ENCODE results near the gene KIF7.
A peak's percentile ranks its signal among the peaks of the same experiment; 100 is the strongest.

KIF7 gene

DNA sequence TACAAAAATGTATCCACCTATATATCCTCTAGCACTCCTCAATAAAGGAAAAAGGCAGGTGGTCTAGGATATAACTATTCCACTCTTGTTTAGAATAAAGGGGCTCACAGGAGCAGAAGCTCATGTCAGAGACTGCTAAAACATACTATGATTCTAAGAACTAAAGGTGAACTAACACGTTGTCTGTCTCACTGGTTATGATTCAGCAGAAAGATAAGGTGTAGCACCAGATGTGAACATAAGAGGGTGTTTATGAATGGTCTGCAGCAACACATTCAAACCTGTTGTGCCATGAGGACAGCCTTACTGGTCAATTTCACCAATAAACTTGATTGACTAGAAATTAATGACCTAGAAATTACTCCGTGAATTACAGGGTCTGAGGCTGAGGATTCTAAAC, 30.7 kb upstream of the KIF7 start:
- Histone ChIP-seq H3K36me3 (ENCODE audit: control insufficient read depth in 1 of 2, insufficient read depth in 2 of 2, low read length in 2 of 2) (peaks cover 15% of the 10 kb centered on the region in 2 donors), H3K27me3 (ENCODE audit: control insufficient read depth in 1 of 2, insufficient read depth in 2 of 2, low read length in 2 of 2) (no peaks in the 10 kb centered on the region), H3K9me3 (ENCODE audit: control insufficient read depth in 1 of 2, low read length in 2 of 2) (no peaks in the 10 kb centered on the region), H3K4me1 (ENCODE audit: control insufficient read depth in 1 of 2, insufficient read depth in 2 of 2, low read length in 2 of 2) (peaks cover 7 to 11% of the 10 kb centered on the region in 2 donors), H3K4me3 (ENCODE audit: low read depth in 1 of 2, low read length in 2 of 2) (no peak overlapping the region), H3K27ac (ENCODE audit: low read depth, low read length) (no peak overlapping the region), H3K9ac (ENCODE audit: low read depth in 1 of 2, low read length in 2 of 2) (no peak overlapping the region)

DNA sequence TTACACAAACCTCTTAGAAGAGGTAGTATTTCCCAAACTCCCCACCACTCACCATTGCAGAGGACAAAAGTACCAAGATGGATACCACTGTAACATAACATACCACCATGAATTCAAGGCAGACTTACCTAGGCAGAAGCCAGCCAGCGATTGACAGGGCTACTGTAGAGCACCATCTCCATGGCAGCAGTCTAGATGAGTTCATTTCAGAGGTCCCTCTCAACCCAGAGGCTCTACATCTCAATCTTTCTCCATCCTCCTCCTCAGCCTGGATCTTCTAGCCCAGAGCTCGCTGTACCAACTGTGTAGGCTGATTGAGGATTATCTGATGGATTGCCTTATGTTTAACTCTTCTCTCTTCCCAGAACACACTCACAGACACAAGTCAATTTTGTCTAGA, 25.9 kb upstream of the KIF7 start:
- Histone ChIP-seq H3K4me1 (ENCODE audit: control insufficient read depth in 1 of 2, insufficient read depth in 2 of 2, low read length in 2 of 2) (peaks cover 9 to 20% of the 10 kb centered on the region in 2 donors), H3K27me3 (ENCODE audit: control insufficient read depth in 1 of 2, insufficient read depth in 2 of 2, low read length in 2 of 2) (no peaks in the 10 kb centered on the region), H3K9me3 (ENCODE audit: control insufficient read depth in 1 of 2, low read length in 2 of 2) (no peaks in the 10 kb centered on the region), H3K36me3 (ENCODE audit: control insufficient read depth in 1 of 2, insufficient read depth in 2 of 2, low read length in 2 of 2) (peaks cover 12 to 15% of the 10 kb centered on the region in 2 donors), H3K9ac (ENCODE audit: low read depth in 1 of 2, low read length in 2 of 2) (no peak overlapping the region), H3K27ac (ENCODE audit: low read depth, low read length) (no peak overlapping the region), H3K4me3 (ENCODE audit: low read depth in 1 of 2, low read length in 2 of 2) (peak overlapping the region in 1 of 2 donors; percentile 20)

DNA sequence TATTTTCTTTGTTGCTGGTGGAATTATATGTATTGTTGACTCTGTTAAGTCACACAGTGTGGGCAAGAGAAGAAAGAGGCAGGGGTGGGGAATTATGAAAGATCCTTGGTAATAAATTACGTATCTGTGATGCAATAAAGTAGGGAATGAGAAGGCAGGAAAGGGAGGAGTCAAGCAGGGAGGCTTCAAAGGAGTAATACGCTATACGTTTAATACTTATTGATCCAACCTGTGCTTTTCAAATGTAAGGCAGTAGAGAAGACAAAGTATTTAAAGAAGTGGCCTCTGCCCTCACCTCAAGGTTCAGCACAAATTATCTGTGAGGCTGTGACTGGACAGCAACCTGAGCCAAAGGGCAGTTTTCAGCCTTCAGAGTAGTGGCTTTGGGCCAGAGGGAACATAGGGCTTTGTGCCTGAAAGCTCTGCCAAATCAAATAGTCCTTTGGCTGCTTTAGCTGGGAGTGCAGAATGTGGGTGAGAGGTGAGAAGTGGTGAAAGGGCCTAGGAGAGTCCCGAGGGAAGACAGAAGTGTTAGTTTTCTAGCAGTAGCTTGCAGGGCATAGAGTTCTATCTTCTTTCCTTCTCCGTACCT, 25.1 kb upstream of the KIF7 start:
- no peaks in the 10 kb centered on the region for H3K9me3 ChIP-seq (ENCODE audit: control insufficient read depth in 1 of 2, low read length in 2 of 2)
- peaks cover 9 to 20% of the 10 kb centered on the region in 2 donors for H3K4me1 ChIP-seq (ENCODE audit: control insufficient read depth in 1 of 2, insufficient read depth in 2 of 2, low read length in 2 of 2)
- H3K27ac ChIP-seq (ENCODE audit: low read depth, low read length) = peak overlapping the region; percentile 70
- H3K4me3 ChIP-seq (ENCODE audit: low read depth in 1 of 2, low read length in 2 of 2) = peak overlapping the region in 1 of 2 donors; percentile 20
- H3K36me3 ChIP-seq (ENCODE audit: control insufficient read depth in 1 of 2, insufficient read depth in 2 of 2, low read length in 2 of 2) = peaks cover 10 to 15% of the 10 kb centered on the region in 2 donors
- H3K9ac ChIP-seq (ENCODE audit: low read depth in 1 of 2, low read length in 2 of 2) = peak overlapping the region in 1 of 2 donors; percentile 18
- H3K27me3 ChIP-seq (ENCODE audit: control insufficient read depth in 1 of 2, insufficient read depth in 2 of 2, low read length in 2 of 2) = no peaks in the 10 kb centered on the region

DNA sequence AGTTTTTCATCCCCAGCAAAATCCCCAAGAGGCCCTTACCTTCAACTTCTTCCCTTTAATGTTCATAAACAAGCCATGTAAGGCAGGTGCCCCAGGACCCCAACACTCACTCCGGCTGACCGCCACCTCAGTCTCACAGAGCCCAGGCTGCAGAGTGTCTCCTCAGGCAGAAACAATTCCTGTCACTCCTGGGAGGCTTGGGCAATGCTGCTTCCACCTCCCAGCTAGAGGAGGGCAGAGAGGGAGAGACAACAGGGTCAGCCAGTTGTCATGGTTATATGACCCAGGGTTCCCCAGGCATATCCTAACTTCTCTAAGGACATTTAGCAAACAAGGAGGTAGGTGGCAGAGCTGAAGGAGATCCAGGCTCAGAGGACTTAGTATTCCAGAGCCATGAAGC, 23.9 kb upstream of the KIF7 start, which contains the start of gene PLIN1:
Gene PLIN1, minus strand, starts transcription at position 156 of the 400 bp plus-strand sequence. CDS start 1,878 bp downstream, outside the sequence.
- Histone ChIP-seq H3K4me3 (ENCODE audit: low read depth in 1 of 2, low read length in 2 of 2) (no peak within 1 kb of the TSS), H3K36me3 (ENCODE audit: control insufficient read depth in 1 of 2, insufficient read depth in 2 of 2, low read length in 2 of 2) (peaks cover 10% of the 10 kb centered on the region in 2 donors), H3K27ac (ENCODE audit: low read depth, low read length) (peak within 1 kb of the TSS; percentile 70), H3K9me3 (ENCODE audit: control insufficient read depth in 1 of 2, low read length in 2 of 2) (no peaks in the 10 kb centered on the region), H3K9ac (ENCODE audit: low read depth in 1 of 2, low read length in 2 of 2) (peak within 1 kb of the TSS in 1 of 2 donors; percentile 18), H3K4me1 (ENCODE audit: control insufficient read depth in 1 of 2, insufficient read depth in 2 of 2, low read length in 2 of 2) (peaks cover 9 to 20% of the 10 kb centered on the region in 2 donors), H3K27me3 (ENCODE audit: control insufficient read depth in 1 of 2, insufficient read depth in 2 of 2, low read length in 2 of 2) (no peaks in the 10 kb centered on the region)

DNA sequence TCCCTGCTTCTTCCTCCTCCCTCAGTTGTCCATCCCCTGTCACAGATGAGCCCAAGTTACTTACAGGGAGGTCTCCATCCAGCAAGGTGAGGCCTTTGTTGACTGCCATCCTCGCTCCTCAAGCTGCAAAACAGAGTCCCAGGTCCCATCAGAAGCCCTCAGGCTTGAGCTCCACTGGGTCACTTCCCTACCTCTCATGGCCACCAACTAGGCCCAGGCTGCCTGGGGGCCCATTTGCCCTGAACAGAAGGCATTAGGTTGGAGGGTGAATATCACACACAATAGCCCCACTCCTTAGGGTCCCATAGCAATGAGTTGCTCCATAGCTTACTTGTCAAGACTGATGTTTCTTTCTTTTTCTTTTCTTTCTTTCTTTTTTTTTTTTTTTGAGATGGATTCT, 22.1 kb upstream of the KIF7 start:
- Histone ChIP-seq H3K4me1 (ENCODE audit: control insufficient read depth in 1 of 2, insufficient read depth in 2 of 2, low read length in 2 of 2) (peaks cover 9 to 20% of the 10 kb centered on the region in 2 donors), H3K36me3 (ENCODE audit: control insufficient read depth in 1 of 2, insufficient read depth in 2 of 2, low read length in 2 of 2) (no peaks in the 10 kb centered on the region), H3K9me3 (ENCODE audit: control insufficient read depth in 1 of 2, low read length in 2 of 2) (no peaks in the 10 kb centered on the region), H3K4me3 (ENCODE audit: low read depth in 1 of 2, low read length in 2 of 2) (no peak overlapping the region), H3K27me3 (ENCODE audit: control insufficient read depth in 1 of 2, insufficient read depth in 2 of 2, low read length in 2 of 2) (no peaks in the 10 kb centered on the region), H3K9ac (ENCODE audit: low read depth in 1 of 2, low read length in 2 of 2) (no peak overlapping the region), H3K27ac (ENCODE audit: low read depth, low read length) (no peak overlapping the region)

DNA sequence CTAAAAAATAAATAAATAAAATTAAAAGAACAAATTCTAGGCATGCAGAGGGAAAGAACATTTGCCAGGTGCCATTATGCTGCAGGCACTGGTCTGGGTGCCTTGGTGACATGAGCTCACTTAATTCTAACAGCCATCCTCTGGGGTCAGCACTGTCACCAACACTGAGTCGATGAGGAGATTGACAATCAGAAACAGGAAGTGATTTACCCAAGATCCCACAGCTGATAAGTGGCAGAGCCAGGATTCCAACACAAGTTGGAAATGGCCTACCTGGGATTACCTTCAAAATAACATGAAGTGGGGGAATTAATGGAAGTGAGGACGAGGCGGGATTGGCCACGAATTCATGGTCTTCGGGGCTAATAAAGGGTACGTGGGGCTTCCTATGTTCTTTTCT, 20.3 kb upstream of the KIF7 start:
- Histone ChIP-seq H3K4me1 (ENCODE audit: control insufficient read depth in 1 of 2, insufficient read depth in 2 of 2, low read length in 2 of 2) (peaks cover under 1 to 13% of the 10 kb centered on the region in 2 donors), H3K27ac (ENCODE audit: low read depth, low read length) (no peak overlapping the region), H3K36me3 (ENCODE audit: control insufficient read depth in 1 of 2, insufficient read depth in 2 of 2, low read length in 2 of 2) (no peaks in the 10 kb centered on the region), H3K4me3 (ENCODE audit: low read depth in 1 of 2, low read length in 2 of 2) (no peak overlapping the region), H3K27me3 (ENCODE audit: control insufficient read depth in 1 of 2, insufficient read depth in 2 of 2, low read length in 2 of 2) (no peaks in the 10 kb centered on the region), H3K9ac (ENCODE audit: low read depth in 1 of 2, low read length in 2 of 2) (no peak overlapping the region), H3K9me3 (ENCODE audit: control insufficient read depth in 1 of 2, low read length in 2 of 2) (no peaks in the 10 kb centered on the region)

DNA sequence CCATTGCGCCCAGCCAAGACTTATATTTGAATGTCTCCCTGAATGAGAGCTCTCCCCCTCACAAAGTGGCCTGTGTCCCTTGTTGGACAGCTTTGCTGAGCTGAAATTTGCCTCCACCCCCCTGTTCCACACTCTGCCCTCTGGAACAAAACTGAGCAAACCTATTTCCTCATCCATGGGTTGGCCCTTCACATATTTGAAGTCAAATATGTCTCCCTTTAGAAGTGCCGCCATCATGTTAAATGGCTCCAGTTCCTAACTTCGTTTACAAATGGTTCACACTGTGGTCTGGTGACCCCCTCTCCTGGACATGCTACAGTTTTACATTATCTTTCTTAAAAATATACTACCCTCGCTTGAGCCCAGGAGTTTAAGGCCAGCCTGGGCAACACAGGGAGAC, 19.3 kb upstream of the KIF7 start:
- Histone ChIP-seq H3K4me3 (ENCODE audit: low read depth in 1 of 2, low read length in 2 of 2) (no peak overlapping the region), H3K9me3 (ENCODE audit: control insufficient read depth in 1 of 2, low read length in 2 of 2) (no peaks in the 10 kb centered on the region), H3K27me3 (ENCODE audit: control insufficient read depth in 1 of 2, insufficient read depth in 2 of 2, low read length in 2 of 2) (no peaks in the 10 kb centered on the region), H3K9ac (ENCODE audit: low read depth in 1 of 2, low read length in 2 of 2) (no peak overlapping the region), H3K36me3 (ENCODE audit: control insufficient read depth in 1 of 2, insufficient read depth in 2 of 2, low read length in 2 of 2) (no peaks in the 10 kb centered on the region), H3K4me1 (ENCODE audit: control insufficient read depth in 1 of 2, insufficient read depth in 2 of 2, low read length in 2 of 2) (peaks cover 0 to 4% of the 10 kb centered on the region in 2 donors), H3K27ac (ENCODE audit: low read depth, low read length) (no peak overlapping the region)

DNA sequence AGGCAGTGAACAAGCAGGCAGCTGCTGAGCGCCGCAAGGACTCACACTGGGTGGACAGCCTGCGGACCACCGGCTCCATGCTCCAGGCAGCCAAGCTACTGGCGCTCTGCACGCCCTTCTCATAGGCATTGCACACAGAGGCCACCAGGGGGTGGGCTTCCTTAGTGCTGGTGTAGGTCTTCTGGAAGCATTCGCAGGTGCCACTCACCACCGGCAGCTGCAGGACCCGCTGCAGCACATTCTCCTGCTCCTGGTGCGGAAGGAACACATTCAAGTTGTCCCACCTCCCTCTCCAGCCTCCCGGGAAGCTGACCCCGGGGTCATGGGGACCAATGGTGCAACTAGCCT, 17.9 kb upstream of the KIF7 start:
- Histone ChIP-seq H3K27ac (ENCODE audit: low read depth, low read length) (no peak overlapping the region), H3K9me3 (ENCODE audit: control insufficient read depth in 1 of 2, low read length in 2 of 2) (no peaks in the 10 kb centered on the region), H3K36me3 (ENCODE audit: control insufficient read depth in 1 of 2, insufficient read depth in 2 of 2, low read length in 2 of 2) (no peaks in the 10 kb centered on the region), H3K4me1 (ENCODE audit: control insufficient read depth in 1 of 2, insufficient read depth in 2 of 2, low read length in 2 of 2) (no peaks in the 10 kb centered on the region), H3K9ac (ENCODE audit: low read depth in 1 of 2, low read length in 2 of 2) (no peak overlapping the region), H3K4me3 (ENCODE audit: low read depth in 1 of 2, low read length in 2 of 2) (no peak overlapping the region), H3K27me3 (ENCODE audit: control insufficient read depth in 1 of 2, insufficient read depth in 2 of 2, low read length in 2 of 2) (no peaks in the 10 kb centered on the region)

DNA sequence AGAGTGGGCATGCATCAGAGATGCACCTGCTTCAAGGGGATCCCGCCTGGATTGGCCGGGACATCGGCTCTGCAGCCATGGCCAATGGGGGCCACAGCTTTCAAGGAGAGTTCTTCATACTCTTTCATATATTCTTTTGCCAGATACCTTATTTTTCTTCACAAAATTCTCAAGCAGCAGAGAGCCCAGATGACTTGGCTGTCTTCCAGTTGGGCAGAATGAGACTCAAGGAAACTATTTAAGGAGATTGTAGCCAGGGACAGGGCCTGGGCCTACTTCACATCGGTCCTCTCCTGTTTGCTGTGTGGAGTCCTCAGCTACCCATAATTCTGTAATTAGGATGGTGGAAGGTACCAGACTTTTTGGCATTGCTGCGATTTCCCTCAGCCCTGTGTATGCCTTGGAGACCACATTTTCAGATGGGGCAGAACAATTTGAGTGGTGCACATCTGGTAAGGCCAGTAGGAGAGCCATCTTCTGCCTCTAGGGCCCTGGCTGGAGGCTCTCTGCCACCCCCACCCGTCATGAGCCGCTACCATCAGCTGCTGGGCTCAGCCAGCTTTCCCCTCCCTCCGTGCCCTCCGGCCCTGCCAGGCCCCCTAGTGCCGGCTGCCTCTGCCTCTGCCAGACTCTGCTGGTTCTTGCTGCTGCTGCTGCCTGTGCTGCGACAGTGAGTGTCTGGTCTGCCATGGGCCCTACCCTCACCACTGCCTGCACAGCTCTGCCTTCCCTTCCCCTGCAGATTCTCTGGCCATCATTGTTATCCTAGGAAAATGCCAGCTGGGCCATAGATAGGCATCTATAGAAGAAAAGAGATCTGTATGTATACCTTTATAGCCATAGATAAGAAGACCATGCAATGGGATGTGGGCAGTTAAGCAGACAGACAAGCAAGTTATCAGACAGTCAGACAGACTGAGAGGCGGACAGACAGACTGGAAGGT, 17.2 kb upstream of the KIF7 start:
- Histone ChIP-seq H3K27ac (ENCODE audit: low read depth, low read length) (no peak overlapping the region), H3K9me3 (ENCODE audit: control insufficient read depth in 1 of 2, low read length in 2 of 2) (no peaks in the 10 kb centered on the region), H3K9ac (ENCODE audit: low read depth in 1 of 2, low read length in 2 of 2) (no peak overlapping the region)

DNA sequence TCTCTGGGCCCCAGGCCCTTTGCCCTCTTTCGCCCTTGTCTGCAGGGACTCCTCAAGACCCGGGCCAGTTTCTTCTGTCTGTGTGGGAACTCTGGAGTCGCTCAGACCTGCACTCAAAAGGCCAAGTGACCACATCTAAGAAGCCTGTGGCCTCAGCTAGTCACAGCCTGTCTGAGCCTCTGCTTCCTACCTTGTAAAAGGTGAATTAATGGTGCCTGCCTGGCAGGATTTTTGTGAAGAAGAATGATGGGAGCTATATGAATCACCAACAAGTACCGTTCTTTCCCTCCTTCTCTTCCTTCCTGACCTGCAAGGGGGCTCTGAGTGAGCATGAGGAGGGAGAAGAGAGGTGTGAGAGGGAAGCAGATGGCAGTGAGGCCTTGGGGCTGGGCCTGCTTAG, 16.4 kb upstream of the KIF7 start:
- Histone ChIP-seq H3K4me3 (ENCODE audit: low read depth in 1 of 2, low read length in 2 of 2) (no peak overlapping the region), H3K36me3 (ENCODE audit: control insufficient read depth in 1 of 2, insufficient read depth in 2 of 2, low read length in 2 of 2) (no peaks in the 10 kb centered on the region), H3K27me3 (ENCODE audit: control insufficient read depth in 1 of 2, insufficient read depth in 2 of 2, low read length in 2 of 2) (no peaks in the 10 kb centered on the region), H3K4me1 (ENCODE audit: control insufficient read depth in 1 of 2, insufficient read depth in 2 of 2, low read length in 2 of 2) (no peaks in the 10 kb centered on the region), H3K9me3 (ENCODE audit: control insufficient read depth in 1 of 2, low read length in 2 of 2) (no peaks in the 10 kb centered on the region), H3K27ac (ENCODE audit: low read depth, low read length) (no peak overlapping the region), H3K9ac (ENCODE audit: low read depth in 1 of 2, low read length in 2 of 2) (no peak overlapping the region)

More for the DNA sequence above, 17.2 kb upstream of the KIF7 start:
- Histone ChIP-seq H3K4me1 (ENCODE audit: control insufficient read depth in 1 of 2, insufficient read depth in 2 of 2, low read length in 2 of 2) (no peaks in the 10 kb centered on the region), H3K4me3 (ENCODE audit: low read depth in 1 of 2, low read length in 2 of 2) (no peak overlapping the region), H3K36me3 (ENCODE audit: control insufficient read depth in 1 of 2, insufficient read depth in 2 of 2, low read length in 2 of 2) (no peaks in the 10 kb centered on the region), H3K27me3 (ENCODE audit: control insufficient read depth in 1 of 2, insufficient read depth in 2 of 2, low read length in 2 of 2) (no peaks in the 10 kb centered on the region)
